OCI-LY7 (cell line): ENCODE results near the gene TTC8.

Experiments
- CTCF ChIP-seq: fragments of 200-600 bp; sonication (generic); conservative IDR thresholded peaks from 2 replicates; pipeline ENCODE4 v1.5.1; 2014; ENCODE audit warnings: mild to moderate bottlenecking, antibody characterized with exemption, low read length, moderate library complexity, mixed read lengths
- EZH2phosphoT487 ChIP-seq: fragments of 200-600 bp; sonication (generic); IDR thresholded peaks from 2 replicates; pipeline ENCODE4 v1.6.1; 2018; ENCODE audit warnings: low read depth, borderline replicate concordance, mild to moderate bottlenecking, mixed run types, antibody characterized with exemption, low read length, moderate library complexity, mixed read lengths

GRCh38 chr14:88848571-88848970, 24.1 kb downstream of the TTC8 start:
- TF ChIP-seq CTCF (no peak), EZH2phosphoT487 (no peak)
